ENCODE data around the gene ATP11A. TPM values are rescaled to one million over a fixed set of nuclear protein-coding genes. Genes with fewer than 3 reads are reported as not detected.

Gene ATP11A
- total and polyA plus RNA-seq, 2 experiments from 2014 or later: 4.9 to 5.0 TPM

DNA sequence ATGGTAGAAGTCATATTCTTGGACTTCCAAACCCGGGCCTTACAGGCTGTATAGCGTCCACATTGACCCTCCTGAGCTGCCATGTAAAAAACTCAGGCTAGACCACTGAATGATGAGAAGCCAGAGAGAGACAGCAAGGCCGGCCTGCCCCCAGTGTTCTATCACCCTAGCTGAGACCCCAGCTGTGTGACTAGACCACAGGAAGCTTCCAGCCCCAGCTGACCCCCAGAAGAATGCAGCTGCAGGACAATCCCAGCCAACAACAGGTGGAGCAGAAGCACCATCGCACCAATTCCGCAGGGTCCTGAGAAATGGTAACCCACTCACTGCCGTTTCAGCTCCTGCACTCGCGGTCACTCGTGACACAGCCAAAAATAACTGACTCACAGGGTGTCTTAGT lies 2.9 kb upstream of the ATP11A start:
- Histone ChIP-seq H3K27me3 (replicated peaks; ENCODE audit: insufficient read depth) (no peaks in the 10 kb centered on the region), H3K9me3 (ENCODE audit: low read depth) (no peaks in the 10 kb centered on the region), H3K4me2 (ENCODE audit: unreplicated experiment) (no peak overlapping the region), H3K27ac (no peak overlapping the region), H3K9ac (no peak overlapping the region), H3K79me2 (ENCODE audit: insufficient read depth) (peaks cover 7% of the 10 kb centered on the region), H4K20me1 (ENCODE audit: insufficient read depth) (no peaks in the 10 kb centered on the region), H2AFZ (no peak overlapping the region), H3F3A (ENCODE audit: insufficient read depth) (peaks cover 8% of the 10 kb centered on the region; the same call in 1 of the 2 replicates), H3K9me2 (ENCODE audit: insufficient read depth) (no peaks in the 10 kb centered on the region), H3K36me3 (ENCODE audit: low read depth) (no peaks in the 10 kb centered on the region), H3K4me1 (ENCODE audit: insufficient read depth) (peaks cover 5% of the 10 kb centered on the region; the same call in 1 of the 2 replicates), H3K4me3 (no peak overlapping the region)
- in situ Hi-C loops (cut with MboI): no loop called here
- TF ChIP-seq EZH2phosphoT487 (IDR thresholded peaks at IDR 0.05; ENCODE audit: insufficient read depth, low read depth) (no peak), EZH2 (IDR thresholded peaks at IDR 0.05; ENCODE audit: insufficient read depth, poor library complexity, severe bottlenecking) (no peak)
- 91 to 93% methylated on average over 9 of the region's 9 CpGs for WGBS, 2 experiments (ENCODE audit: low coverage in 1 of 2, low lambda C conversion rate in 2 of 2, missing lambda C conversion rate in 2 of 2)
- no peak for DNase-seq

DNA sequence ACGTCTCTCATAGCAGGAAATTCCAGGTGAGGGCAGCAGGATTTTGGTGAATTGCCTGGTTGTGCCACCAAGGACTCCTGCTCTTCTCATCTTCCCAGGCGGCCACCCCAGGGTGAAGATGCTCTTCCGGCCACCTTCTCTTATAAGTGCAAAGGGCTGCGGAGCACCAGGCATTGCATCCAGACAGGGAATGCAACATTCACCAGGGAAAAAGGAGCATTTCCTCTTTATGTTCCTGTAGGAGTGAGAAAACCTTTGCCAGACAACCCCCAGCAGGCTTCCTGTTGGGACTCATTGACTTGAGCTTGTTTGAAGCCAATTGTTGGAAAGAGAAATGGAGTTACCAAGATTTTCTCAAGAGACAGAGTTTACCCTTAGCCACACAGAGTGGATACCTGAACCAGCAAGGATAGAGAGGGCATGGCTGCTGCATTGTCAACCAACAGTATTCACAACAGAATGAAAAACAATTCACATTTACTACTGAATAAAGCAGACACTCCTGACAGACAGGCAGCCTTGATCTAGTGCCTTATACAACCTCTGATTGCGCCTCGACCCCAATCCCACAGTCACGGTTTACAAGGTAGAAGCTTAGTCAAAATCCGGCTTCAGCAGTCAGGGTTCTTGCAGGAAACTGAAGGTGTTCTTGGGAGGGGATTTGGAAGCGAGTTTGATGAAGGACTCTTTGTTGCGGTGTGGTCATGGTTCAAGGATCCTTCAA lies 1.8 kb upstream of the ATP11A start:
- no peak overlapping the region for H3K4me2 ChIP-seq (ENCODE audit: unreplicated experiment)
- no peak overlapping the region for H2AFZ ChIP-seq
- no peak for DNase-seq
- H3K27ac ChIP-seq: no peak overlapping the region
- no peaks in the 10 kb centered on the region for H4K20me1 ChIP-seq (ENCODE audit: insufficient read depth)
- H3K4me3 ChIP-seq: no peak overlapping the region
- no peak overlapping the region for H3K9ac ChIP-seq
- H3K9me2 ChIP-seq (ENCODE audit: insufficient read depth): no peaks in the 10 kb centered on the region
- H3K9me3 ChIP-seq (ENCODE audit: low read depth): no peaks in the 10 kb centered on the region
- H3K4me1 ChIP-seq (ENCODE audit: insufficient read depth): peaks cover 5% of the 10 kb centered on the region; the same call in 1 of the 2 replicates
- H3K36me3 ChIP-seq (ENCODE audit: low read depth): no peaks in the 10 kb centered on the region
- H3F3A ChIP-seq (ENCODE audit: insufficient read depth): peaks cover 8% of the 10 kb centered on the region; the same call in 1 of the 2 replicates
- no peaks in the 10 kb centered on the region for H3K27me3 ChIP-seq (replicated peaks; ENCODE audit: insufficient read depth)
- in situ Hi-C loops (cut with MboI): no loop called here
- H3K79me2 ChIP-seq (ENCODE audit: insufficient read depth): peaks cover 17% of the 10 kb centered on the region
- 91 to 93% methylated on average over 10 of the region's 10 CpGs for WGBS, 2 experiments (ENCODE audit: low coverage in 1 of 2, low lambda C conversion rate in 2 of 2, missing lambda C conversion rate in 2 of 2)
- TF ChIP-seq EZH2 (IDR thresholded peaks at IDR 0.05; ENCODE audit: insufficient read depth, poor library complexity, severe bottlenecking) (no peak), EZH2phosphoT487 (IDR thresholded peaks at IDR 0.05; ENCODE audit: insufficient read depth, low read depth) (no peak)

DNA sequence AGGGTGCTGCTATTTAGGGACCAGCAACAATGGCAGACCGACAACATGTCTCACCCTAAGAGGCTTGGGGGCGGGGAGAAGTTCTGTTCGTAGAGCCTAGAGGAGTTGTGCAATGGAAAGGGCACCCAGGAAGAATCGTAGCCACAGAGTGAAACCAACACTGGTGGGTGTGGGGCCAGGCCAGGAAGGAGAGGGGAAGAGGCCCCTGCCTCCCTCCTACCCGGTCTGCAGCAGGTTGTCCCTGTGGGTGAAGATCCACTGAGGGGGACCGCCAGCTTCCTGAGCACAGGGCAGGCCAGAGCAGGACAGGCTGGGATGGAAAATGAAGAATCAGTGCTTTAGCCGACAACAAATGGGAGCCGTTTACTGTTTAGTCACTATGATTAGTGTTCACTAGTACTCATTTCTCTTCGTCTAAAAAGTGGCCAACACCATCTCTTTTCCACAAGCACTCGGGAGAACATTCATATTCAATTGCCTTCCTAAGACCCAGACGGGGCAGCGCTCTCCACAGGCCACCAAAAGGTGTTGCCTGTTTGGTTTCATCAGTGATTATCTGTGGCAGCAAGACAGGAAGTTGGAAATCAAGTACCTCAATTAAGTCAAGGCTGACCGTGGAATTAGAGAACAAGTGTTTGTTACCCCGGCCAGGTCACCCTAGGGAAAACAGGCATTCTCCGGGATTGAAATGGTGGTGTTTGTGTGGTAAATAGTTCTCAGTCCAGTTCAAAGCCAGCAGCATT lies 1.1 kb upstream of the ATP11A start:
- H3K27me3 ChIP-seq (replicated peaks; ENCODE audit: insufficient read depth): no peaks in the 10 kb centered on the region
- no peak for TF ChIP-seq EZH2 (IDR thresholded peaks at IDR 0.05; ENCODE audit: insufficient read depth, poor library complexity, severe bottlenecking)
- peaks cover 6% of the 10 kb centered on the region for H3K4me1 ChIP-seq (ENCODE audit: insufficient read depth)
- peak; percentile 26 for DNase-seq
- WGBS, 2 experiments (ENCODE audit: low coverage in 1 of 2, low lambda C conversion rate in 2 of 2, missing lambda C conversion rate in 2 of 2): 57 to 58% methylated on average over 15 of the region's 15 CpGs
- H3K4me3 ChIP-seq: peak overlapping the region; percentile 74
- H2AFZ ChIP-seq: peak overlapping the region; percentile 82
- no peaks in the 10 kb centered on the region for H3K9me3 ChIP-seq (ENCODE audit: low read depth)
- no peaks in the 10 kb centered on the region for H3K36me3 ChIP-seq (ENCODE audit: low read depth)
- H4K20me1 ChIP-seq (ENCODE audit: insufficient read depth): no peaks in the 10 kb centered on the region
- no peak overlapping the region for H3K27ac ChIP-seq
- in situ Hi-C loops (cut with MboI): no loop called here
- H3F3A ChIP-seq (ENCODE audit: insufficient read depth): peaks cover 8% of the 10 kb centered on the region; the same call in 1 of the 2 replicates
- H3K9ac ChIP-seq: peak overlapping the region; percentile 83; the same call in 1 of the 2 replicates
- H3K4me2 ChIP-seq (ENCODE audit: unreplicated experiment): peak overlapping the region; percentile 82
- no peaks in the 10 kb centered on the region for H3K9me2 ChIP-seq (ENCODE audit: insufficient read depth)
- peaks cover 19% of the 10 kb centered on the region for H3K79me2 ChIP-seq (ENCODE audit: insufficient read depth)

DNA sequence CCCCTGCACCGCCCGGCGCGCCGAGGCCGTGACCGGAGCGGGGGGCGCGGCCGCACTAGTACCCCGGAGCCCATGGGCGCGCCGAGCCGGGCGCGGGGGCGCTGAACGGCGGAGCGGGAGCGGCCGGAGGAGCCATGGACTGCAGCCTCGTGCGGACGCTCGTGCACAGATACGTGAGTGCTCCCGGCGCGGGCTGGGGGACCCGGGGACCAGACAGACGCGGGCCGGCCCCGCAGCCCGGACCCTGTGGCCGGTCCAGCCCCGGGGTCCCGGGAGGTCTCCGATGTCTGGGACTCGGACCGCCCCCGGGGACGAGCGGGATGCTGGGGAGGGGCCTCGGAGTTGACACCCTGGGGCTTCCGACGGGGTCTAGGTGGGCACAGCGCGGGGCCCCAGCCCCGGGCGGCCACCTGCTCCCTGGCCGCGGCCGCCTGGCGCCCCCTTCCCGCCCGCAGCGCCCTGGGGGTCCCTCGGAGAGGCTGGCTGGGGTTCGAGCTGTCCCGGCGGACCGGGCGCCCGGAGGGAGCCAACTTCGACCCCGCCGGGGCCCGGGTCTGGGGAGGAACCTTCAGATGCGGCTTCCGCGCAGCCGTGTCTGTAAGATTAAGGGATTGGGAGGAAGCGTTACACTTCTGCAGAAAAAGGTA lies 568 bp downstream of the ATP11A start:
- peak; percentile 74 for DNase-seq
- Histone ChIP-seq H3K27me3 (replicated peaks; ENCODE audit: insufficient read depth) (no peaks in the 10 kb centered on the region), H3F3A (ENCODE audit: insufficient read depth) (peaks cover 8% of the 10 kb centered on the region; the same call in 1 of the 2 replicates), H3K4me3 (peak overlapping the region; percentile 74), H2AFZ (peak overlapping the region; percentile 85), H3K9me2 (ENCODE audit: insufficient read depth) (no peaks in the 10 kb centered on the region), H3K9me3 (ENCODE audit: low read depth) (no peaks in the 10 kb centered on the region), H3K36me3 (ENCODE audit: low read depth) (no peaks in the 10 kb centered on the region), H3K4me2 (ENCODE audit: unreplicated experiment) (peak overlapping the region; percentile 81), H3K27ac (0 out of 2 replicates have a peak overlapping the region, but pooled peaks have one; percentile 0), H3K4me1 (ENCODE audit: insufficient read depth) (peaks cover 14% of the 10 kb centered on the region), H3K9ac (peak overlapping the region; percentile 83), H4K20me1 (ENCODE audit: insufficient read depth) (no peaks in the 10 kb centered on the region), H3K79me2 (ENCODE audit: insufficient read depth) (peaks cover 19% of the 10 kb centered on the region)
- no peak for TF ChIP-seq EZH2phosphoT487 (IDR thresholded peaks at IDR 0.05; ENCODE audit: insufficient read depth, low read depth)
- TF ChIP-seq EZH2 (IDR thresholded peaks at IDR 0.05; ENCODE audit: insufficient read depth, poor library complexity, severe bottlenecking): no peak
- in situ Hi-C loops (cut with MboI): no loop called here
- 0 to 2% methylated on average over 18 to 69 of the region's 77 CpGs for WGBS, 2 experiments (ENCODE audit: low coverage in 1 of 2, low lambda C conversion rate in 2 of 2, missing lambda C conversion rate in 2 of 2)
